Measurements from ENCODE around the gene TMEM186.
"Not testable (repeated sequence)": the region's sequence is repeated elsewhere in the genome, so short reads cannot be mapped to it uniquely, and the experiment has no call there.

The TMEM186 gene

GRCh38 chr16:8753416-8754054 is 43.9 kb downstream of the TMEM186 start:
- in situ Hi-C loops (cut with HindIII; ENCODE audit: low sequenced_read_pairs), result no loop called here

GRCh38 chr16:8752706-8753105 is 44.7 kb downstream of the TMEM186 start:
- no peak for DNase-seq (ENCODE audit: low read depth, low spot score)

More at GRCh38 chr16:8753416-8754054, 43.9 kb downstream of the TMEM186 start:
- no peak overlapping the region for H3K4me3 ChIP-seq (ENCODE audit: low read depth, low read length)
- no peak for DNase-seq (ENCODE audit: low read depth, low spot score)
- TF ChIP-seq CTCF (IDR thresholded peaks at IDR 0.05; ENCODE audit: low read depth, low read length), result no peak

GRCh38 chr16:8751481-8752311 is 45.7 kb downstream of the TMEM186 start:
- in situ Hi-C loops (cut with HindIII; ENCODE audit: low sequenced_read_pairs), result no loop called here
- H3K4me3 ChIP-seq (ENCODE audit: low read depth, low read length), result no peak overlapping the region
- peak; percentile 53 for DNase-seq (ENCODE audit: low read depth, low spot score)
- TF ChIP-seq CTCF (IDR thresholded peaks at IDR 0.05; ENCODE audit: low read depth, low read length), result no peak

More at GRCh38 chr16:8752706-8753105, 44.7 kb downstream of the TMEM186 start:
- H3K4me3 ChIP-seq (ENCODE audit: low read depth, low read length), result no peak overlapping the region
- no peak for TF ChIP-seq CTCF (IDR thresholded peaks at IDR 0.05; ENCODE audit: low read depth, low read length)
- in situ Hi-C loops (cut with HindIII; ENCODE audit: low sequenced_read_pairs), result no loop called here

GRCh38 chr16:8748944-8749343 is 48.5 kb downstream of the TMEM186 start:
- in situ Hi-C loops (cut with HindIII; ENCODE audit: low sequenced_read_pairs); DNase-seq (ENCODE audit: low read depth, low spot score); H3K4me3 ChIP-seq (ENCODE audit: low read depth, low read length): not testable (repeated sequence)
